COLO668 (cell line): ENCODE measurements around the gene CR1.
"Not testable (repeated sequence)": the region's sequence is repeated elsewhere in the genome, so short reads cannot be mapped to it uniquely, and the experiment has no call there.

ENCODE experiments used
- DNase-seq: peaks from one replicate; lab custom pipeline; 2025; ENCODE audit not compliant: unreplicated experiment; lab: John Stamatoyannopoulos, UW

Gene CR1

GRCh38 chr1:207639362-207639761 lies 143.4 kb downstream of the CR1 start:
- DNase-seq = not testable (repeated sequence)

GRCh38 chr1:207644166-207644851 lies 148.4 kb downstream of the CR1 start:
- DNase-seq = no peak

GRCh38 chr1:207644852-207645634 lies 149.1 kb downstream of the CR1 start, which contains the start of gene CR1L:
Gene CR1L (plus strand): TSS chr1:207645133. CDS start chr1:207645234, 101 bp downstream.
- peak; percentile 94 for DNase-seq

- DNase-seq = peak; percentile 74
Measured at GRCh38 chr1:207645635-207646081, 149.7 kb downstream of the CR1 start.

GRCh38 chr1:207646171-207646570 lies 150.2 kb downstream of the CR1 start:
- DNase-seq = no peak

GRCh38 chr1:207646944-207647579 lies 151.1 kb downstream of the CR1 start:
- DNase-seq = no peak

GRCh38 chr1:207647671-207648333 lies 151.8 kb downstream of the CR1 start:
- no peak for DNase-seq

- no peak for DNase-seq
Measured at GRCh38 chr1:207648334-207649209, 152.6 kb downstream of the CR1 start.

GRCh38 chr1:207649210-207649753 lies 153.3 kb downstream of the CR1 start:
- no peak for DNase-seq

GRCh38 chr1:207649865-207650580 lies 154.1 kb downstream of the CR1 start:
- no peak for DNase-seq

GRCh38 chr1:207651583-207651982 lies 155.6 kb downstream of the CR1 start:
- DNase-seq = no peak

GRCh38 chr1:207654320-207654719 lies 158.4 kb downstream of the CR1 start:
- DNase-seq = no peak

GRCh38 chr1:207658408-207658807 lies 162.5 kb downstream of the CR1 start:
- DNase-seq = no peak

GRCh38 chr1:207658904-207659485 lies 163.0 kb downstream of the CR1 start:
- no peak for DNase-seq

- peak; percentile 81 for DNase-seq
Measured at GRCh38 chr1:207659545-207660153, 163.7 kb downstream of the CR1 start.

GRCh38 chr1:207661420-207661819 lies 165.5 kb downstream of the CR1 start:
- DNase-seq = not testable (repeated sequence)

- DNase-seq = no peak
Measured at GRCh38 chr1:207666342-207666741, 170.4 kb downstream of the CR1 start.

- no peak for DNase-seq
Measured at GRCh38 chr1:207669528-207670009, 173.6 kb downstream of the CR1 start.
